Activated T-helper 17 cell treated with anti-CD3 and anti-CD28 coated beads, Interleukin-2, amount 50 U/mL, for 72 hours (primary cell): ENCODE measurements around the gene TSPAN18. TPM values are rescaled to one million over a fixed set of nuclear protein-coding genes. Genes with fewer than 3 reads are reported as not detected.

ENCODE experiments used
- ATAC-seq: fragments of 150-1000 bp; cut with Tn5 transposase; replicated peaks from 2 replicates; pipeline ENCODE4 v1.10.0; 2021; ENCODE audit warnings: mild to moderate bottlenecking, moderate library complexity
- H3K27ac Mint-ChIP-seq: one replicate; pipeline ENCODE4 v1.8.0; 2022; ENCODE audit warnings: mixed read lengths
- H3K27me3 Mint-ChIP-seq: one replicate; pipeline ENCODE4 v1.8.0; 2022; ENCODE audit warnings: mixed read lengths
- H3K36me3 Mint-ChIP-seq: one replicate; pipeline ENCODE4 v1.8.0; 2022; ENCODE audit warnings: low read depth, mild to moderate bottlenecking, mixed read lengths
- H3K4me1 Mint-ChIP-seq: one replicate; pipeline ENCODE4 v1.8.0; 2022; ENCODE audit warnings: mixed read lengths
- H3K4me3 Mint-ChIP-seq: one replicate; pipeline ENCODE4 v1.8.0; 2022; ENCODE audit warnings: mild to moderate bottlenecking, mixed read lengths
- H3K9me3 Mint-ChIP-seq: one replicate; pipeline ENCODE4 v1.8.0; 2022; ENCODE audit warnings: mixed read lengths
- total RNA-seq, 2 donors: library from RNA; stranded (reverse); gene quantifications; one replicate each; pipeline ENCODE4 v1.2.3, GENCODE V29; 2022

The TSPAN18 gene
- total RNA-seq, 2 donors from 2014 or later, result 3.3 to 3.9 TPM

DNA sequence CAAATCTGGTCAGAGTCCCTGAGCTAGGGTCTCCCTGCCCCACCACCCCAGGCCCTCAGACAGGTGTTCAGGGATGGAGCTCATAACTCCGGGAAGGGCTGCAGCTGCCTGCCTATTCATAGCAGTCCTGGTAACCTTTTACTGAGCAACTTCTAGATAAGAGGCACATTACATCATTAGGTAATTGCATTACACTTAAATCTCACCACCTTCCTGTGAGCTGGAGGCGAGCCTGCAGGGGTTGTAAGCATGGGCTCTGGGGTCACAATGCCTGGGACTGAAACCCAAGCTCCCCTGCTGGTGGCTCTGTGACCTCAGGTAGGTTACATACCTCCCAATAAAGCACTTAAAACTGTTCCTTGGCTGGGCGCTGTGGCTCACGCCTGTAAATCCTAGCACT, 201.4 kb downstream of the TSPAN18 start:
- Mint-ChIP-seq H3K4me1 (peaks cover 5% of the 10 kb centered on the region), H3K4me3 (no peak overlapping the region), H3K9me3 (no peaks in the 10 kb centered on the region), H3K36me3 (peaks cover 11% of the 10 kb centered on the region), H3K27ac (no peak overlapping the region), H3K27me3 (no peaks in the 10 kb centered on the region)
- ATAC-seq, result no peak

DNA sequence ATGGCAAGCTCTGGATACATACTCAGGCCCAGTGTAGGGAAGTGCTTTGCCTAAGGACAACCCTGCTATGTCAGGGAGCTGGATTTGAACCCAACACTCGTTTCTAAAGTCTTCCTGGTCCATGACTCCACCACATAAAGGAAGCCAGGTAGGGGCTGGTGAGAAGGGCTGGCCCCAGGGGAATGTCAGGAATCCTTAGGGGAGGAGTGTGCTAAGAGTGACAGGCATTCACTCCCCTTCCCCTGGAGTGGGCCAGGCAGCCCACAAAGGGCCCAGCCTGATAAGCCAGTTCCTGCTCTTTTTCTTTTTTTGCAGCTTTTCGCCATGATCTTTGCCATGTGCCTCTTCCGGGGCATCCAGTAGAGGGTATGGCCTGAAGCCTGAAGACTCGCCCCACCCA, 202.1 kb downstream of the TSPAN18 start:
- Mint-ChIP-seq H3K9me3 (no peaks in the 10 kb centered on the region), H3K27me3 (no peaks in the 10 kb centered on the region)

DNA sequence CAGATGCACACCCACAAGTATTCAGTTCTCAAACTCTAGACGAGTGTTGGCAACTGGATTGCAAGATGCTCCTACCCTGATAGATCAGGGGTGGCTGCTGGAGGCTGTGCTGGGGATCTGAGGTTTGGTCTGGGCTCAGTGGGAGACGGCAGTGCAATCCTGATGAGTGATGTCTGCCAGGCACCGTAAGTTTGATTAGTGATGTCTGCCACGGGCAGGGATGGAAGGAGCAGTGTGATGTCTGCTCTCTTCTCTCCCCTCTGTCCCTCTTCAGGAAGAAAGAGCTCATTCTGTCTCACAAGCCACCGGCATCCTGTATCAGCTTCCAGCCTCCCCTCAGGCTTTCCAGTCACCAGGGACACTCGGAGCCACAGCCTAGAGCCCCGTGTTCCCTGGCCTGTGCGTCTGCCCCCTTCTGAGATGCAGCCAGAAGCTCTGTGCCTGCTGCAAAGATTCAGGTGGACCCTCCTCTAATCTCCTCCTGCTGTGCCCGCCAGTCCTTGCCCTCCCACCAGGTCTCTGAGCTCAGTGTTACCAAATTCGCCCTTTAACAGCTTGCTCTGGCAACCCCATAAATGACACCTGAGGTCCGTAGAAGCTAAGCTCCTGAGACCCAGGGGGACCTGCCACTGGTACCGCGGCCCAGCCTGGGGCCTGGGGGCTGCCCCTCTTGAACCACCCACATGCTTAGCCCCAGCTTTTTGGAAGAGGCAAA, 204.0 kb downstream of the TSPAN18 start:
- Mint-ChIP-seq H3K9me3 (no peaks in the 10 kb centered on the region), H3K27ac (peak overlapping the region; percentile 70), H3K4me3 (no peak overlapping the region), H3K36me3 (peaks cover 11% of the 10 kb centered on the region), H3K27me3 (no peaks in the 10 kb centered on the region), H3K4me1 (peaks cover 5% of the 10 kb centered on the region)
- no peak for ATAC-seq

More for the DNA sequence above, 202.1 kb downstream of the TSPAN18 start:
- Mint-ChIP-seq H3K4me3 (no peak overlapping the region), H3K36me3 (peaks cover 11% of the 10 kb centered on the region), H3K27ac (no peak overlapping the region), H3K4me1 (peaks cover 5% of the 10 kb centered on the region)
- ATAC-seq, result no peak

DNA sequence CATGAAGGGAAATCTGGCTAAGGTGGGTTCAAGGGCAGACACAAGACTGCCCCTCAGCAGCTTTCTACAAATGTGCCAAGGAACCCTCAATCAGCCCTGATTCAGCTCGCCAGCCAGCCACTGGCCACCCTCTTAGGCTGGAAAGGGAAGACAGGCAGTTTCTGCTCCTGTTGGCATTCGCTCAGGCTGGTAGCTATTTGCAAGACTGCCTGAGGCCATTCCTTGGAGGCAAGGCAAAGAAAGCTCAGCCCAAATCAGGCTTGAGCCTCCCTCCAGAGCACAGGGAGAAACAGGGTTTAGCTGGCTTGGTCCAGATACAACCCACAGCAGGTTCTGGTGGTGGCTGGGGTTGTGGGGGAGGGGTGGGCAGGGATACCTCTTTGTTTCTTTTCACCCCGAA, 204.7 kb downstream of the TSPAN18 start:
- no peaks in the 10 kb centered on the region for H3K27me3 Mint-ChIP-seq
- no peak overlapping the region for H3K4me3 Mint-ChIP-seq
- H3K9me3 Mint-ChIP-seq, result no peaks in the 10 kb centered on the region
- peaks cover 11% of the 10 kb centered on the region for H3K36me3 Mint-ChIP-seq
- H3K4me1 Mint-ChIP-seq, result peaks cover 5% of the 10 kb centered on the region
- no peak for ATAC-seq
- no peak overlapping the region for H3K27ac Mint-ChIP-seq

DNA sequence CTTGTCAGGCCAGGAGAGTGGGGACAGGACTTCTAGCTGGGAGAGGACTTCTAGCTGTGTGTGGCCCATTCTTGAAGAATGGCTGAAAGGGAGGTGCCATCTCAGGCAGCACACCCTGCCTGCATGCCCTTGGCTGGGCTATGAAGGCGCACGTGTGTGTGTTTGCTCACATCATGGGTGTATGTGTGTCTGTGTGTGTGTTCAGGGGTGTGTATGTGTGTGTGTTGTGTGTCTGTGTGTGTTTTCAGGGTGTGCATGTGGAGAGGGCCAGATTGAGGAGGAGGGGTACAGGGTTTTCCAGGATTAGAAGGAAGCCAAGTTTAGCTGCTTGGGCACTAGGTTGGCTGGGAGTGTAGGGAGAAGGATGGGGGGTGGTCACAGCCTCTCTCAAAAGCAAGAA, 207.3 kb downstream of the TSPAN18 start:
- no peak overlapping the region for H3K27ac Mint-ChIP-seq
- peaks cover 11% of the 10 kb centered on the region for H3K36me3 Mint-ChIP-seq
- ATAC-seq, result no peak
- no peaks in the 10 kb centered on the region for H3K9me3 Mint-ChIP-seq
- H3K27me3 Mint-ChIP-seq, result no peaks in the 10 kb centered on the region
- H3K4me1 Mint-ChIP-seq, result peaks cover 5% of the 10 kb centered on the region
- H3K4me3 Mint-ChIP-seq, result no peak overlapping the region

DNA sequence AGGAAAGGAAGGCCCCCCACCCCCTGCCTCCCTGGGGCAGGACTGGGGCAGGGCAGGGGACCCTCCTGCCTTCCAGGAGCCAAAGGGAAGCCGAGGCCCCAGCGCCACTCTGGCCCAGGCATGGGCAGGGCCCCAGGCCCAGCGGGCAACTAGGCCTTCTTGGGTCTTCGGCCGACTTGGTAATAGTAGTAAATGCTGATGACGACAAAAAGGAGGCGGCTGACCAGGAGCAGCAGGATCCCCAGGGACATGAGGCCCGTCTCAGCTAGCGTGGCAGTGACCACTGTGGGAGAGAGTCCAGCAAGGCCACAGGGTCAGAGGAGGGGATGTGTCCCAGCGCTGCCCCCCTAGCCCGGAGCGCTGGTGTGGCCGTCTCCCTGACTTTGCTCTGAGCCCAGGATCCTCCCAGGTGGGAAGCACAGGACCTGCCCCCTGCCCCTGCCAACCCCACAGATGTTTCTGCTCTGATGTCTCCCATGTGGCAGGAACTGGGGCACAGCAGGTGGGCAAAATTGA, 208.0 kb downstream of the TSPAN18 start:
- no peak for ATAC-seq
- Mint-ChIP-seq H3K27me3 (no peaks in the 10 kb centered on the region), H3K36me3 (peaks cover 9% of the 10 kb centered on the region), H3K4me1 (peaks cover 5% of the 10 kb centered on the region), H3K4me3 (no peak overlapping the region), H3K9me3 (no peaks in the 10 kb centered on the region), H3K27ac (no peak overlapping the region)

DNA sequence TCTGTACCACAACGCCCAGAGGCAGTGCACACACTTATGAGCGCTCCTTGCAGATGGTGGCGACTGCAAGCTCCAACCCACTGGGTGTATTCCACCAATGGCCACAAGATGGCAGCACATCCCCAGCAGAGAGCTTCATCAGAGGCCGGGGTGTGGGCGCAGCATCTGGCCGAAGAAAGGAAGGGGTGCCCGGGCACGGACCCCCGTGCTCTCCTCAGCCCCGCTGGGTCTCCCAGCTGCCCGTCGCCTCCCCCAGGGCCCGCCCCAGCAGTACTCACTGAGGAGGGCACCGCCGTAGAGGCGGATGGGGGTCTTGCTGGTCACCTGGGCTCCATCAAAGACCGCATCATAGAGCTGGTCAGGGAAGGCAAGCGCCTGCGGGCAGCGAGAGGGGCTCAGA, 209.8 kb downstream of the TSPAN18 start:
- Mint-ChIP-seq H3K27me3 (no peaks in the 10 kb centered on the region), H3K4me3 (no peak overlapping the region), H3K36me3 (no peaks in the 10 kb centered on the region), H3K4me1 (no peaks in the 10 kb centered on the region), H3K9me3 (no peaks in the 10 kb centered on the region), H3K27ac (no peak overlapping the region)
- ATAC-seq, result peak; percentile 80

DNA sequence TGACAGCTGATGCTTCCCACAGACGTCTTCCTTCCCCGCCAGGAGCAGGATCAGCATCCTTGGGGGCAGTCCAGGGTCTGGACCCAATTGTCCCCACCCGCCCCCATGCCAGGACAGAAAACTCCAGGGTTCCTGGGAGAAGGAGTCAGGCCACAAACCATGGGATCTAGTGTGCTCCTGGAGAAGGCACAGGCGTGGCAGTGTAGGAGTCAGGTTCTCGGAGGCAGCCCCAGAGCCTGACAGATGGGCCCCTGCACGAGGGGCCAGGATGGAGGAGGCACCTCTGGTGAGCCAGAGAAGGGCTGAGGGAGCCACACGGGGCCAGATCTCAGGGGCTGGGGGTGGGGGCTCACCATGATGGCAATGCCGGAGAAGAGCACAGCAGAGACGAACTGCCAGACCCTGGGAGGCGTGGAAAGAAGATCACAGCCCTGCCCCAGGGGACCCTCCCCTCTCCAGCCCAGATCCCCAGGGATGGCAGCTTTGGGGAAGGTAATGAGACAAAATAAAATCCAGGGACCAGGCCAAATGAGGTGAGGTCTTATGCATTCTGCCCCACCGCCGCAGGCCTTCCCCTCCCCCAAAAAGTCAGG, 210.3 kb downstream of the TSPAN18 start:
- Mint-ChIP-seq H3K27me3 (no peaks in the 10 kb centered on the region), H3K27ac (no peak overlapping the region)
- no peak for ATAC-seq

DNA sequence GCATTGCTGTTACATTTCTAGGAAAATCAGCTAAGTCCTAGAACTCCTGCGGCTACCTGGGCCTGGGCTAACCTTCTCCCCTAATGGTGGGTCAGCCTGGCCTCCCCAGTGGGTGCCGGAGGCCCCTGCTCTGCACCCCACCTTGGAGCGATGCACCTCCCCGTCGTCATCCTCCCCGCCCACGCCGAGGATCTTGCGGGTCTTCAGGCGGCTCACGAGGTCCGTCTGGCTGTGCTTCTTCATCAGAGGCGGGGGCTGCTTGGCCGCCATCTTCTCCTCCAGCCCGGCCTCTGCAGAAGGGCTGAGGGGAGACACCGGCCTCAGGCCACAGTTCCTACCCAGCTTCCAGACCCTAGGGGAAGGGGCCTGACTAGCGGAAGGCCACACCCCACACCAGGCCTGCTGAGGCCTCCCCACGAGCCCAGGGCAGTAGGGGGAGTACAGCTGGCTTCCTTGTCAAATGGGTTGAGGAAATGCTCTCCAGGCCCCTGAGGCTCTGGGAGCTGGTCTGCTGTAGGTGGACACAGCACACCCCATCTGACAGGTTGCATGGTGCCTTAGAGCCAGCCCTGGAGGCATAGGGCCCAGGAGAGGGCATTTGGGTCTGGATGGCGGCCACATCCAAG, 211.4 kb downstream of the TSPAN18 start:
- H3K9me3 Mint-ChIP-seq, result no peaks in the 10 kb centered on the region
- H3K27ac Mint-ChIP-seq, result no peak overlapping the region
- H3K36me3 Mint-ChIP-seq, result no peaks in the 10 kb centered on the region
- H3K4me3 Mint-ChIP-seq, result no peak overlapping the region
- ATAC-seq, result no peak
- H3K27me3 Mint-ChIP-seq, result no peaks in the 10 kb centered on the region
- peaks cover 14% of the 10 kb centered on the region for H3K4me1 Mint-ChIP-seq

More for the DNA sequence above, 210.3 kb downstream of the TSPAN18 start:
- Mint-ChIP-seq H3K9me3 (no peaks in the 10 kb centered on the region), H3K4me1 (peaks cover 5% of the 10 kb centered on the region), H3K36me3 (no peaks in the 10 kb centered on the region), H3K4me3 (no peak overlapping the region)

DNA sequence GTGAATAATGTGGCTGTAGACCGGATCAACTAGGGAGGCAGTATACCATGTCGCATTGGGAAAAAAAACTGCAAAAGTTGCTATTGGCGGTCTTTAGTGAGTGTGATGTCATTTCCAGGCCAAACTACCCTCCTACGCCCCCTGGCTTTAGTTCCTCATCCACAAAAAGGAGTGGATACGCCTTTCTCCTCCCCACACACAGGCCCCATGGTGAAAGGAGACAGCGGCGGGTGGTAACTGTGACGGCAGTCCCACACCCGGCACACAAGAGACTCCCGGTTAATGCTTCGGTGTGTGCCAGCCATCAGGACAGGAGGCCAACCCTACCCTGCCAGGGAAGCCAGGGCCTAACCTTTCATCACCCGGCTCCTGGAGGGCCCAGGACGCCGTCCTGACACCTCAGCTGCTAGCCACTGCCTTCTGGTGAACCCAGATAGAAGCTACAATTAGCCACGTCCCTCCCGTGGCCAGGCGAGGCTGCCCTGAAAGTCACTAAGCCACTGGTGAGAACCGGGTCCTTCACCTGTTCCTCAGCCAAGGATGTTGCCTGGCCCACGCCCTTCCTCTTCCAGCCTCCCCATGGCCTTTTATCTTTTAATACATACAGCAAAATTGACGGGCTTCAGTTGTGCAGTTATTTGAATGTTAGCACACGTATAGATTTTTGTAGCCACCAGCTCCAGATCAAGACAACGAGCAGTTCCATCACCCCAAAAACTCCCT, 213.1 kb downstream of the TSPAN18 start:
- no peak overlapping the region for H3K4me3 Mint-ChIP-seq

DNA sequence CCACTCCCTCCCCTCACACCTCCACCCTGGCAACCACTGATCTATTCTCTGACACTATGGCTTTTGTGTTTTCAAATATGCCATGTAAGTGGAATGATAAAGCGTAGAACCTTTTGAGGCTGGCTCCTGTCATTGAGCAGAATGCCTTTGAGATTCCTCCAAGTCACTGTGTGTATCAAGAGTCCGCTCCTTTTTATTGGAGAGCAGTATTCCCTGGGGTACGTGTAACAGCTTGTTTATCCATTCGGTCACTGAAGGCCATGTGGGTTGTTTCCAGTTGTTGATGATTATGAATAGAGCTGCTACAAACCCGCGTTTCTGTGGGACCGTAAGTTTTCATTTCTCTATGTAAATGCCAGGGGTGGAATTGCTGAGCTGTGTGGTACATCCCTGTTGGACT, 213.6 kb downstream of the TSPAN18 start:
- Mint-ChIP-seq H3K9me3 (no peaks in the 10 kb centered on the region), H3K4me3 (no peak overlapping the region), H3K27ac (no peak overlapping the region), H3K4me1 (peaks cover 19% of the 10 kb centered on the region), H3K36me3 (no peaks in the 10 kb centered on the region), H3K27me3 (no peaks in the 10 kb centered on the region)
- ATAC-seq, result no peak

More for the DNA sequence above, 213.1 kb downstream of the TSPAN18 start:
- Mint-ChIP-seq H3K36me3 (no peaks in the 10 kb centered on the region), H3K27ac (no peak overlapping the region), H3K9me3 (no peaks in the 10 kb centered on the region), H3K27me3 (no peaks in the 10 kb centered on the region), H3K4me1 (peaks cover 19% of the 10 kb centered on the region)
- ATAC-seq, result no peak

DNA sequence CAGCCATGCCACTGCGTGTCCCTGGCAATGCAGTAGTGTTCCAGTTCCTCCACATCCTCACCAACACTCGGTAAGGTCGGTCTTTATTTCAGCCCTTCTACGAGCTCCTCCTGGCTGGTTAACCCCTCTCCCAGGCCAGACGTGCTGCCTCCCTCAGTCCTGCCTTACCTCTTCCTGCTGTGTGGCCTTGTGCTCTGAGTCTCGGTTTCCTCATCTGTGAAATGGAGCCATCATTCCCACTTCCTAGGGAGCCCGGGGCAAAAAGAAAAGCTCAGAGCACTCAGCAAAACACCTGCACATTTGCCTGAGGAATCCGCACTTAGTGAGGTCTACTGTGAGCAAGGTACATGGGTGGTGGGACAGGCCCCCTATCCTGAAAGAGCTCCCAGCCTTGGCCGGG, 214.1 kb downstream of the TSPAN18 start:
- ATAC-seq, result no peak
- Mint-ChIP-seq H3K4me1 (peaks cover 19% of the 10 kb centered on the region), H3K9me3 (no peaks in the 10 kb centered on the region), H3K27me3 (no peaks in the 10 kb centered on the region), H3K27ac (no peak overlapping the region), H3K36me3 (no peaks in the 10 kb centered on the region), H3K4me3 (no peak overlapping the region)

DNA sequence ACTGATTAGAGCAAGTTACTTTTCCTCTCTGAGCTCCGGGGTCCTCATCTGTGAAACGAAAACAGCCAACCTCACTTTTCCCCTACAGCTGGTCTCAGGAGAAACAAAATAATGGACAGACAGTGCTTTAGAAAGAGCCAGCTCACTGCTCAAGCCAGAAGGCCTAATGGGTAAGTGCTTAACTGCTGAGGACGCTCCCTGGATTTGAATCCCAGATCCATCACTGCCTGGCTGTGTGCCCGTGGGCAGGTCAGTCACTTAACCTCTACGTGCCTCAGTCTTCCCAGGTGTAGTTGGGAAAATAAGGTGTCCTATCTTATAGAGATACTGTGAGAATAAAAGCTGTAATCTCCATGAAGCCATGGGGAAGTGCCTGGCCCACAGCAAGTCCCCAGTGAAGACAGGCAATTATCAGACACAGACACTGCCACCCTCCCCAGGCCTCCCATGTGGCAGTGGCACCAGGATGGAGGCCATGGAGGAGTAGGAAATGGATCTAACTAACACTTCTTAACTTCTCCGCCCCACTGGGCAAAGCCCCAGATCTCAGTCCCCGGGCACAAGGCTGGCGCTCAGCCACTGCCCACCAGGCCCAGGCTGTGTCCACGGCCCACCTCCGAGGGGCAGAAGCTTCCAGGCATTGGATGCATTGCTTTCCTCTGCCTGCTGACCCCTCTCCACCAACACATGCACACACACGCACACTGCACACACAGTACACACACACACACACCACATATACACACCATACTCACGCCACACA, 214.7 kb downstream of the TSPAN18 start:
- peak overlapping the region; percentile 8 for H3K27ac Mint-ChIP-seq

More for the DNA sequence above, 214.7 kb downstream of the TSPAN18 start:
- no peaks in the 10 kb centered on the region for H3K9me3 Mint-ChIP-seq
- no peak for ATAC-seq
- H3K4me1 Mint-ChIP-seq, result peaks cover 19% of the 10 kb centered on the region
- H3K36me3 Mint-ChIP-seq, result no peaks in the 10 kb centered on the region
- H3K27me3 Mint-ChIP-seq, result no peaks in the 10 kb centered on the region
- no peak overlapping the region for H3K4me3 Mint-ChIP-seq
